HepG2 (cell line): Measurements from ENCODE around the gene KCNMA1. TPM values are rescaled to one million over a fixed set of nuclear protein-coding genes. Genes with fewer than 3 reads are reported as not detected.

Source experiments
- HDAC2 ChIP-seq: sonication (generic); formaldehyde crosslinking; IDR thresholded peaks from 2 replicates; pipeline ENCODE4 v1.4.0; 2020; ENCODE audit warnings: missing genetic modification reagents
- IRX3 ChIP-seq: sonication (generic); formaldehyde crosslinking; IDR thresholded peaks from 2 replicates; pipeline ENCODE4 v1.8.1; 2023; ENCODE audit warnings: mild to moderate bottlenecking, low read depth, missing genetic modification reagents, borderline replicate concordance
- MLLT10 ChIP-seq: sonication (generic); formaldehyde crosslinking; IDR thresholded peaks from 2 replicates; pipeline ENCODE4 v1.4.0; 2020; ENCODE audit warnings: missing genetic modification reagents
- ONECUT2 ChIP-seq: sonication (generic); formaldehyde crosslinking; IDR thresholded peaks from 2 replicates; pipeline ENCODE4 v1.4.0; 2020; ENCODE audit warnings: missing genetic modification reagents
- SMAD1 ChIP-seq: sonication (generic); formaldehyde crosslinking; IDR thresholded peaks from 2 replicates; pipeline ENCODE4 v1.4.0; 2020; ENCODE audit warnings: missing genetic modification reagents, low read depth, mild to moderate bottlenecking, borderline replicate concordance
- SNRNP70 ChIP-seq: fragments of 200-400 bp; formaldehyde crosslinking; IDR thresholded peaks from 2 replicates; pipeline ENCODE4 v1.6.1; 2017; ENCODE audit warnings: mild to moderate bottlenecking, low read depth, low read length, moderate library complexity
- polyA plus RNA-seq, 8 experiments: library from polyadenylated mRNA; depleted of rRNA in 3 of 8; stranded (reverse) in 7 of 8; unstranded in 1 of 8; fragments of >200 nt; fragmentation: Illumina TruSeq in 4 of 8; extraction: Trizol in 4 of 8; gene quantifications; 2 replicates each; pipeline versions ENCODE4 v1.2.1 to v1.2.3, GENCODE V29; 2011 to 2016; ENCODE audit warnings: low read depth in 4 of 8, missing spikeins in 1 of 8, mixed read lengths in 1 of 8; ENCODE audit not compliant: insufficient read depth in 1 of 8
- total RNA-seq, 5 experiments: library from RNA; depleted of rRNA; stranded (reverse); fragments of >200 nt; fragmentation: Illumina TruSeq; extraction: Trizol; gene quantifications; 2 replicates each; pipeline ENCODE4 v1.2.3, GENCODE V29; 2016; ENCODE audit warnings: low read depth in 1 of 5
- TF ChIP-seq, protein P1 (sequence below): sonication (generic); formaldehyde crosslinking; IDR thresholded peaks from 2 replicates; pipeline ENCODE4 v1.4.0; 2020; ENCODE audit warnings: missing genetic modification reagents, borderline replicate concordance
- TF ChIP-seq, protein P2 (sequence below): sonication (generic); formaldehyde crosslinking; conservative IDR thresholded peaks from 2 replicates; pipeline ENCODE4 v1.4.0; 2020; ENCODE audit warnings: missing genetic modification reagents
- TF ChIP-seq, protein P3 (sequence below): fragments of 450-650 bp; IDR thresholded peaks from 2 replicates; pipeline ENCODE4 v1.6.1; 2016

The KCNMA1 gene
- total and polyA plus RNA-seq, 2 of the 13 experiments (the other 11 are each of a cell fraction or from before 2014, with no cell fraction given), result 0.02 TPM; not detected in 1

DNA sequence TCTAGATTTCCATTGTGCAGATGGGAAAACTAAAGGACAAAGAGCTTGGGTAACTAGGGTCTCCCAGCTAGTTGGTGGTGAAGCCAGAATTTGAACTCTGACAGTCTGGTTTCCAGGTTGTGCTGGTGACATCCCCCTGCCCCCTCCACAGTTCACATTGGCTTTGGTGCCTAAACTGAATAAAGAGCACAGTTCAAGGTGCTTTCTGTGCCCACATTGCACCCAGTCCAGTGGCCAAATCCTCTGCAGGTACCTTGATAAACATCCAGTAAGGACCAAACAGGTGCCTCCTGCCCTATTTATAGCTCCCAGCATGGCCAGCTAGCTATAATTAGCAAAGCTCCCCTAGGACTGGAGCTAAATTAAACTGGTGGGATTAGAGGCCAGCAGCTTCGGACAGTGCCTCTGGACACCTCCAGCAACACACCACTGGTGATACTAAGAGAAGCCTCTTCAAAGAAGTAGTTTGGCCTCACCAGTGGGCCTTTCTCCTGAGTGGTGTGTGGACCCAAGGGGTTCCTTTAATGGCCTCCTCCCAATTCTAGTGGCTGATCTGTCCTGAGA is 59.9 kb downstream of the KCNMA1 start (continued):
- TF ChIP-seq, protein P1, sequence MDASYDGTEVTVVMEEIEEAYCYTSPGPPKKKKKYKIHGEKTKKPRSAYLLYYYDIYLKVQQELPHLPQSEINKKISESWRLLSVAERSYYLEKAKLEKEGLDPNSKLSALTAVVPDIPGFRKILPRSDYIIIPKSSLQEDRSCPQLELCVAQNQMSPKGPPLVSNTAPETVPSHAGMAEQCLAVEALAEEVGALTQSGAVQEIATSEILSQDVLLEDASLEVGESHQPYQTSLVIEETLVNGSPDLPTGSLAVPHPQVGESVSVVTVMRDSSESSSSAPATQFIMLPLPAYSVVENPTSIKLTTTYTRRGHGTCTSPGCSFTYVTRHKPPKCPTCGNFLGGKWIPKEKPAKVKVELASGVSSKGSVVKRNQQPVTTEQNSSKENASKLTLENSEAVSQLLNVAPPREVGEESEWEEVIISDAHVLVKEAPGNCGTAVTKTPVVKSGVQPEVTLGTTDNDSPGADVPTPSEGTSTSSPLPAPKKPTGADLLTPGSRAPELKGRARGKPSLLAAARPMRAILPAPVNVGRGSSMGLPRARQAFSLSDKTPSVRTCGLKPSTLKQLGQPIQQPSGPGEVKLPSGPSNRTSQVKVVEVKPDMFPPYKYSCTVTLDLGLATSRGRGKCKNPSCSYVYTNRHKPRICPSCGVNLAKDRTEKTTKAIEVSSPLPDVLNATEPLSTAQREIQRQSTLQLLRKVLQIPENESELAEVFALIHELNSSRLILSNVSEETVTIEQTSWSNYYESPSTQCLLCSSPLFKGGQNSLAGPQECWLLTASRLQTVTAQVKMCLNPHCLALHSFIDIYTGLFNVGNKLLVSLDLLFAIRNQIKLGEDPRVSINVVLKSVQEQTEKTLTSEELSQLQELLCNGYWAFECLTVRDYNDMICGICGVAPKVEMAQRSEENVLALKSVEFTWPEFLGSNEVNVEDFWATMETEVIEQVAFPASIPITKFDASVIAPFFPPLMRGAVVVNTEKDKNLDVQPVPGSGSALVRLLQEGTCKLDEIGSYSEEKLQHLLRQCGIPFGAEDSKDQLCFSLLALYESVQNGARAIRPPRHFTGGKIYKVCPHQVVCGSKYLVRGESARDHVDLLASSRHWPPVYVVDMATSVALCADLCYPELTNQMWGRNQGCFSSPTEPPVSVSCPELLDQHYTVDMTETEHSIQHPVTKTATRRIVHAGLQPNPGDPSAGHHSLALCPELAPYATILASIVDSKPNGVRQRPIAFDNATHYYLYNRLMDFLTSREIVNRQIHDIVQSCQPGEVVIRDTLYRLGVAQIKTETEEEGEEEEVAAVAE, result no peak
- no peak for TF ChIP-seq ONECUT2 (CRISPR knock-in tag)
- TF ChIP-seq, protein P2, sequence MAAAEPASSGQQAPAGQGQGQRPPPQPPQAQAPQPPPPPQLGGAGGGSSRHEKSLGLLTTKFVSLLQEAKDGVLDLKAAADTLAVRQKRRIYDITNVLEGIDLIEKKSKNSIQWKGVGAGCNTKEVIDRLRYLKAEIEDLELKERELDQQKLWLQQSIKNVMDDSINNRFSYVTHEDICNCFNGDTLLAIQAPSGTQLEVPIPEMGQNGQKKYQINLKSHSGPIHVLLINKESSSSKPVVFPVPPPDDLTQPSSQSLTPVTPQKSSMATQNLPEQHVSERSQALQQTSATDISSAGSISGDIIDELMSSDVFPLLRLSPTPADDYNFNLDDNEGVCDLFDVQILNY, result no peak
- no peak for TF ChIP-seq SMAD1
- TF ChIP-seq SNRNP70, result no peak
- TF ChIP-seq MLLT10 (CRISPR knock-in tag), result no peak
- no peak for TF ChIP-seq HDAC2 (CRISPR knock-in tag)
- no peak for TF ChIP-seq IRX3 (CRISPR knock-in tag)
- TF ChIP-seq, protein P3, sequence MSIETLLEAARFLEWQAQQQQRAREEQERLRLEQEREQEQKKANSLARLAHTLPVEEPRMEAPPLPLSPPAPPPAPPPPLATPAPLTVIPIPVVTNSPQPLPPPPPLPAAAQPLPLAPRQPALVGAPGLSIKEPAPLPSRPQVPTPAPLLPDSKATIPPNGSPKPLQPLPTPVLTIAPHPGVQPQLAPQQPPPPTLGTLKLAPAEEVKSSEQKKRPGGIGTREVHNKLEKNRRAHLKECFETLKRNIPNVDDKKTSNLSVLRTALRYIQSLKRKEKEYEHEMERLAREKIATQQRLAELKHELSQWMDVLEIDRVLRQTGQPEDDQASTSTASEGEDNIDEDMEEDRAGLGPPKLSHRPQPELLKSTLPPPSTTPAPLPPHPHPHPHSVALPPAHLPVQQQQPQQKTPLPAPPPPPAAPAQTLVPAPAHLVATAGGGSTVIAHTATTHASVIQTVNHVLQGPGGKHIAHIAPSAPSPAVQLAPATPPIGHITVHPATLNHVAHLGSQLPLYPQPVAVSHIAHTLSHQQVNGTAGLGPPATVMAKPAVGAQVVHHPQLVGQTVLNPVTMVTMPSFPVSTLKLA, result no peak
- TF ChIP-seq, all 625 proteins: peak for 0
